GDM1 (cell line): Measurements from ENCODE around the gene CDH4.

Experiments
- DNase-seq: peaks from one replicate; lab custom pipeline; 2025; lab: John Stamatoyannopoulos, UW

The CDH4 gene

GRCh38 chr20:61561111-61561830 is 309.2 kb downstream of the CDH4 start:
- DNase-seq, result no peak

- no peak for DNase-seq
Measured at GRCh38 chr20:61562491-61562890, 310.4 kb downstream of the CDH4 start.

GRCh38 chr20:61562897-61563504 is 310.9 kb downstream of the CDH4 start:
- DNase-seq, result no peak

GRCh38 chr20:61564628-61565027 is 312.6 kb downstream of the CDH4 start:
- DNase-seq, result no peak

- no peak for DNase-seq
Measured at GRCh38 chr20:61565791-61566190, 313.7 kb downstream of the CDH4 start.

- DNase-seq, result no peak
Measured at GRCh38 chr20:61566691-61567090, 314.6 kb downstream of the CDH4 start.

- no peak for DNase-seq
Measured at GRCh38 chr20:61567204-61567603, 315.1 kb downstream of the CDH4 start.

GRCh38 chr20:61569825-61570224 is 317.8 kb downstream of the CDH4 start:
- DNase-seq, result no peak

- DNase-seq, result no peak
Measured at GRCh38 chr20:61570646-61571195, 318.7 kb downstream of the CDH4 start.

GRCh38 chr20:61571221-61571620 is 319.2 kb downstream of the CDH4 start:
- no peak for DNase-seq

GRCh38 chr20:61571916-61572711 is 320.1 kb downstream of the CDH4 start:
- DNase-seq, result no peak

- DNase-seq, result no peak
Measured at GRCh38 chr20:61572789-61573188, 320.7 kb downstream of the CDH4 start.

GRCh38 chr20:61573415-61574305 is 321.6 kb downstream of the CDH4 start:
- no peak for DNase-seq

- no peak for DNase-seq
Measured at GRCh38 chr20:61575151-61575937, 323.3 kb downstream of the CDH4 start.

GRCh38 chr20:61576372-61576771 is 324.3 kb downstream of the CDH4 start:
- DNase-seq, result no peak

GRCh38 chr20:61577065-61577464 is 325.0 kb downstream of the CDH4 start:
- no peak for DNase-seq

- DNase-seq, result no peak
Measured at GRCh38 chr20:61579908-61580307, 327.8 kb downstream of the CDH4 start.

GRCh38 chr20:61580958-61581824 is 329.1 kb downstream of the CDH4 start:
- DNase-seq, result no peak

- DNase-seq, result no peak
Measured at GRCh38 chr20:61581825-61582188, 329.7 kb downstream of the CDH4 start.
